OCI-LY3 (cell line): ENCODE data around the gene ZNF407.

ENCODE experiments used
- EZH2phosphoT487 ChIP-seq: fragments of 200-600 bp; shearing (Covaris generic); IDR thresholded peaks from 2 replicates; pipeline ENCODE4 v1.6.1; 2018; ENCODE audit warnings: antibody characterized with exemption, mixed run types, low read depth
- TF ChIP-seq, protein P1 (sequence below): fragments of 200-600, 300-600 bp; sonication (generic); IDR thresholded peaks from 2 replicates; pipeline ENCODE4 v1.5.1; 2014; ENCODE audit warnings: antibody characterized with exemption, low read length, low read depth

DNA sequence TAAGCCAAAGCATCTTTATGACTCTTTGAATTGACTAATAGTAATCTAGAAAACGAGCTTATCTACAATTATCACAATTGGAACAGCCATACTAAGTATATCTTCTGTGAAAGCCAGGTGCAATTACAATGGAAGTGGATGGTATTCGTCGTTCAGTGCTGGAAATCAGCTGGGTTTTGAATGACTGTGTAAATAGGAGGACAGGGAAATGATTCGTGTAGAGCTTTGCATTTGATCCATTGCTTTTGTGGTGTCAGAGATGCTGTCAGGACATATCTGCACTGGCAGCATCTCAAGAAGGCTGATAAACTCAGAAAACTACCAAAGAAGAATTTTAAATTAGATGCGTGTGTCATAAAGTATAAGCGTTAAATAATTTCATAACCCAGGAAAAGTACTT lies 187.1 kb downstream of the ZNF407 start:
- TF ChIP-seq, protein P1, sequence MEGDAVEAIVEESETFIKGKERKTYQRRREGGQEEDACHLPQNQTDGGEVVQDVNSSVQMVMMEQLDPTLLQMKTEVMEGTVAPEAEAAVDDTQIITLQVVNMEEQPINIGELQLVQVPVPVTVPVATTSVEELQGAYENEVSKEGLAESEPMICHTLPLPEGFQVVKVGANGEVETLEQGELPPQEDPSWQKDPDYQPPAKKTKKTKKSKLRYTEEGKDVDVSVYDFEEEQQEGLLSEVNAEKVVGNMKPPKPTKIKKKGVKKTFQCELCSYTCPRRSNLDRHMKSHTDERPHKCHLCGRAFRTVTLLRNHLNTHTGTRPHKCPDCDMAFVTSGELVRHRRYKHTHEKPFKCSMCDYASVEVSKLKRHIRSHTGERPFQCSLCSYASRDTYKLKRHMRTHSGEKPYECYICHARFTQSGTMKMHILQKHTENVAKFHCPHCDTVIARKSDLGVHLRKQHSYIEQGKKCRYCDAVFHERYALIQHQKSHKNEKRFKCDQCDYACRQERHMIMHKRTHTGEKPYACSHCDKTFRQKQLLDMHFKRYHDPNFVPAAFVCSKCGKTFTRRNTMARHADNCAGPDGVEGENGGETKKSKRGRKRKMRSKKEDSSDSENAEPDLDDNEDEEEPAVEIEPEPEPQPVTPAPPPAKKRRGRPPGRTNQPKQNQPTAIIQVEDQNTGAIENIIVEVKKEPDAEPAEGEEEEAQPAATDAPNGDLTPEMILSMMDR = no peak
- no peak for TF ChIP-seq EZH2phosphoT487
